ENCODE results near the gene PPP1CC.
"Not testable (repeated sequence)": the region's sequence is repeated elsewhere in the genome, so short reads cannot be mapped to it uniquely, and the experiment has no call there.

PPP1CC gene

GRCh38 chr12:110742718-110743570, at the start of gene PPP1CC:
Gene PPP1CC, minus strand, starts transcription at chr12:110742891. Its CDS starts 184 bp downstream, at chr12:110742707.
- peak; percentile 93 for DNase-seq (ENCODE audit: low spot score)

GRCh38 chr12:110791589-110791988, 48.9 kb upstream of the PPP1CC start:
- no peak for DNase-seq (ENCODE audit: low spot score)

- DNase-seq (ENCODE audit: low spot score), result no peak
These were observed 47.6 kb upstream of the PPP1CC start for GRCh38 chr12:110790301-110790700.

- no peak for DNase-seq (ENCODE audit: low spot score)
These were observed 43.3 kb upstream of the PPP1CC start for GRCh38 chr12:110786012-110786411.

GRCh38 chr12:110785240-110785639, 42.5 kb upstream of the PPP1CC start:
- DNase-seq (ENCODE audit: low spot score), result no peak

- no peak for DNase-seq (ENCODE audit: low spot score)
These were observed 40.2 kb upstream of the PPP1CC start for GRCh38 chr12:110782922-110783321.

- no peak for DNase-seq (ENCODE audit: low spot score)
These were observed 39.4 kb upstream of the PPP1CC start for GRCh38 chr12:110782094-110782493.

GRCh38 chr12:110780448-110780847, 37.8 kb upstream of the PPP1CC start:
- DNase-seq (ENCODE audit: low spot score), result no peak

- DNase-seq (ENCODE audit: low spot score), result no peak
These were observed 36.3 kb upstream of the PPP1CC start for GRCh38 chr12:110778833-110779577.

GRCh38 chr12:110776410-110776809, 33.7 kb upstream of the PPP1CC start:
- DNase-seq (ENCODE audit: low spot score), result no peak

- DNase-seq (ENCODE audit: low spot score), result no peak
These were observed 33.3 kb upstream of the PPP1CC start for GRCh38 chr12:110775997-110776396.

GRCh38 chr12:110774824-110775223, 32.1 kb upstream of the PPP1CC start:
- DNase-seq (ENCODE audit: low spot score), result no peak

GRCh38 chr12:110768960-110769359, 26.3 kb upstream of the PPP1CC start:
- DNase-seq (ENCODE audit: low spot score), result no peak

- DNase-seq (ENCODE audit: low spot score), result no peak
These were observed 25.2 kb upstream of the PPP1CC start for GRCh38 chr12:110767863-110768262.

- no peak for DNase-seq (ENCODE audit: low spot score)
These were observed 23.8 kb upstream of the PPP1CC start for GRCh38 chr12:110766311-110767154.

- not testable (repeated sequence) for DNase-seq (ENCODE audit: low spot score)
These were observed 22.9 kb upstream of the PPP1CC start for GRCh38 chr12:110765572-110765971.

- no peak for DNase-seq (ENCODE audit: low spot score)
These were observed 22.4 kb upstream of the PPP1CC start for GRCh38 chr12:110765111-110765510.

- DNase-seq (ENCODE audit: low spot score), result no peak
These were observed 20.9 kb upstream of the PPP1CC start for GRCh38 chr12:110763583-110763982.

- DNase-seq (ENCODE audit: low spot score), result no peak
These were observed 20.2 kb upstream of the PPP1CC start for GRCh38 chr12:110762891-110763290.

- DNase-seq (ENCODE audit: low spot score), result no peak
These were observed 17.5 kb upstream of the PPP1CC start for GRCh38 chr12:110760204-110760609.

- no peak for DNase-seq (ENCODE audit: low spot score)
These were observed 16.2 kb upstream of the PPP1CC start for GRCh38 chr12:110758922-110759321.

GRCh38 chr12:110756611-110757010, 13.9 kb upstream of the PPP1CC start:
- no peak for DNase-seq (ENCODE audit: low spot score)

Measured in kidney capillary endothelial cell (primary cell).